HK-2 (cell line): ENCODE results near the gene TFF2.

Experiments
- DNase-seq: peaks from one replicate; pipeline ENCODE4 v3.0.0-alpha.2; 2018; ENCODE audit not compliant: unreplicated experiment

The TFF2 gene

DNA sequence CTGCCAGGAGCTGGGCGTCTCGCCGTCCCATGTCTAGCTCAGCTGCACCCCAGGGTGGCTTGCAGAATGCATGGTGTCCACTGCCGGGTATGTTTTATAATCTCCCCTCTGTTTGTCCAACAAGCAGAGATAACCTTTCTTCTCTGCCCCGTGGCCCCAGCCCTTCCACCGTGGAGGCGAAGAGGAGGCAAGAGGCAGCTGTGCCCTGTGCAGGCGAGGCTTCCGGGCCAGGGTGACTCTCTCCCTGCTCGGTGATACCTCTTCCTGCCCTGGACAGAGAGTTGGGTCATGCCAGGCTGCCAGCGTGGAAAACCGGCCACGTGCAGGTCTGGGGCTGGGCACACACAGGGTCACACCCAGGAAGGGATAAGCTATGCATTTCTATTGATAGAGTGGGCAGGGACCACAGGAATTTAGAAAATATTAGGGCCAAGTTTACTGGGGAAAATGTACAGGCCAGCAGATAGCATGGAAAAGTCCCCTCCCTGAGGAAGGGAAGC lies at the start of gene TFF2:
TFF2 (minus strand) TSS at position 68 of the 500 bp plus-strand sequence; CDS start at position 31, 37 bp downstream.
- no peak for DNase-seq

GRCh38 chr21:42400525-42400924 lies 49.7 kb upstream of the TFF2 start:
- no peak for DNase-seq

GRCh38 chr21:42398436-42399028 lies 47.7 kb upstream of the TFF2 start:
- DNase-seq = no peak

- no peak for DNase-seq
Observed at GRCh38 chr21:42397746-42398394, 47.1 kb upstream of the TFF2 start.

DNA sequence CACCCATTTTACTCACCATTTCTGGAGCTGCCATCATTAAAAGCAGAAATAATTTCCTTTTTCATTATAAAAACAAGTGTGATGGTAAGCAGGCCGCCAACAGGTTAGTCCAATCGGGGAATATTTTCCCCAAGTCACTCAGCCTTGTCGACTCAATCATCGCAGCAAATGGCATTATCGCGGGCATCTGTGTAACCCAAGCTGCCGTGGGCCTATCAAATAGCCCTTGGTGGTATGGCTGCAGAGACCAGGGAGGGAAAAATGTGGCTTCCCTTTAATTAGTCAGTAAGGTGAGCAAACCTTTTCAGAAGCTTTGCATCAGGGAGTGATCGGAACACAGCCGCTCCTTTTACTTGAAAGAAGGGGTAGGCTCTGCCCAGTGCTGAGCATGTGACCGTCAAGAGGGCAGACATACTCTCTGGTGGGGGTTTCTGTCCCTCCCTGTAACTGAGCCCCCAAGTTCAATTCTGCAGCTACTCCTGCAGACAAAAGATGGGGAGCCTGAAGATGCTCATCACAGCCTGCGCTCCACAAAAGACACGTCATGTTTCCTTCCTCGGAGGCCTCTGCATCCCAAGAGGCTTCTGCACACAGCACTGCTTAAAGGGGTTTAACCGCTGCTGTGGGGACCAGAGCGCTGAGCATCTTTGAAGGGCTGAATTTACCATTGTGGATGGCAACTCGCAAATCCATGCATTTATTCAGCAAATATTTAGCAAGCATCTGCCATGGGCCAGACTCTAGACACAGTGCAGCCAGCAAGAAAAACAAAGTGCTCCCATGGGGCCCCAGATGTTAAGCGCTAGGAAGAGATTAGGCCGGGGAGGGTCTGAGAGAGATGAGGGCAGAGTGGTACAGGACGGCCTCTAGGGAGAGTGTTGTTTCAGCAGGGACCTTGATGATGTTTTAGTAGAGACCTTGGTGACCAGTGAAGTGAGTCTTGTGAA lies 46.3 kb upstream of the TFF2 start:
- DNase-seq = no peak

DNA sequence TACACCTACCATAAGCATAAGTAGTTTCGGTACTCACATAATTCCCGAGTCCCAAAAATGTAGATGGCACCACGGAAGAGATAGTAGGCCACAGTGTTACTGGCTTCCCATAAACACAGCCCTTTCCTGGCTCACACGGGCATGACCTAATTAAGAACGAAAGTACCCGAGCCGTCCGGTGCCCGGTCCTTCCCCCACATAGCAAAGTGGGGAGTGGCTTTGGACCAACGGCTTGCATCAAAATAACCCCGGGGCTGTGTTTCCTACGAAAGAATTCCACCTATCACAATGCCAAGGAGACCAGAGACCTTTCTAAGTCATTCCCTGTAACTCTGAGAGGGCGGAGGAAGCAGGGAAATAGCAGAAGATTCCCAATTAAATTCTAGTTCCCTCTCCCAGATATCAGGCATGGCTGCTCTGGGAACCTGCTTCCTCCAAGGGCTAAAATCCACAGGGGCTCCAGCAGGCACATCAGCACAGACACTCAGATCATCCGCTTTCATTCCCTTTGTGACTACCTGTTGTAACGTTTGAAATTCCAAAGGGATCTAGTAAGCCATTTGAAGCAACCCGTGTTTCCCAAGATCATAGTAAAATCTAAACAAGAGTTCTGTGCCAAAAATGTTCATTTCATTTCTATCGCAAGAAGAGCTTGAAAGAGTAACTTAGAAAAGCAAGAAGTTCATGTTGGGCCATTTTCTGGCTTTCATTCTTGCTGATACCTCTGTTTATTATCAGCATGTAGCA lies 45.3 kb upstream of the TFF2 start, which contains the start of gene TMPRSS3:
TMPRSS3 (minus strand) TSS at position 148 of the 747 bp plus-strand sequence. CDS start 635 bp downstream, outside the sequence.
- DNase-seq = no peak

- no peak for DNase-seq
Observed at GRCh38 chr21:42395302-42395701, 44.5 kb upstream of the TFF2 start.

DNA sequence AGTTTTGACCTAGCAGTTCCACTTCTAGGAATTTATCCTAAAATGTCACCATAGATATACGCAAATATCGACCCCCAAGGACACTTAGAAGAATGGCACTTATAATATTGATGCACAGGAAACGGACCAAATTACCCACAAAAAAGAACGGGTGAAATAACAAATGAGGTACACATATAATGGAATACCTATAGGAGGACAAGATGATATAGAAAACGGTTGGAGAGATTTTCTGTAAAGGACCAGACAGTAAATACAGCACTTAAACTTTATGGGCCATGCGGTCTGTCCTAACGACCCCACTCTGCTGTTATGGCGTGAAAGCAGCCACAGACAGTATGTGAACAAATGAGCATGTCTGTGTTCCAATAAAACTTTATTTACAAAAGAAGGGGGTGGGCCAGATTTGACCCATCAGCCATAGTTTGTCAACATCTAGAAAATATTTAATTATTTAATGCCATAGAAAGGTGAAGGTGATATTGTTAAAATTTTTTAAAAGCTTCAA lies 42.7 kb upstream of the TFF2 start:
- DNase-seq = no peak

DNA sequence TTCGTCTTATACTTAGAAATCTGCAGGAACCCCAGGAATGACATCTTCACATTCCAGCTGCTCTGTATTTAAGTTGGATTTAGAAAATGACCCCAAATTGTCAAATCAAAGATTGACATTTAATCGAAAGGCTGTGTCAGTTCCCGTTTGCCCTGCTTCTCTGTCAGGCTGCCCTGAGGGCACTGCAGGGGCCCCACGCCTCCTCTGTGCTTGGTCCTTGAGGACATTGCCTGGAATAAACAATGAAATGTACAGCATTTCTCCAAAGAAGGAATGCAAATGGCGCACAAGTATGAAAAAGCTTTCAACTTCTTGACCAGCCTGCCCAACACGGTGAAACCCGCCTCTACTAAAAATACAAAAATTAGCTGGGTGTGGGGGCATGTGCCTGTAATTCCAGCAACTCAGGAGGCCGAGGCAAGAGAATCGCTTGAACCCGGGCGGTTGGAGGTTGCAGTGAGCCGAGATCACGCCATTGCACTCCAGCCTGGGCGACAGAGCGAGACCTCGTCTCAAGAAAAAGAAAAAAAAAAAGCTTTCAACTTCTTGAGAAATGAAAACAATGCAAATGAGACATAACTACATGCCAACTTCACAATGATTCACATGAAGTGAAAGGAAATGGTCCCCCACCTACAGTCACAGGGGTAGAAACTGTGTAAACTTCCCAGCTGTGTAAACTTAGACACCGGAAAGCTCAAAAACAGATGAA lies 42.1 kb upstream of the TFF2 start:
- DNase-seq = no peak

DNA sequence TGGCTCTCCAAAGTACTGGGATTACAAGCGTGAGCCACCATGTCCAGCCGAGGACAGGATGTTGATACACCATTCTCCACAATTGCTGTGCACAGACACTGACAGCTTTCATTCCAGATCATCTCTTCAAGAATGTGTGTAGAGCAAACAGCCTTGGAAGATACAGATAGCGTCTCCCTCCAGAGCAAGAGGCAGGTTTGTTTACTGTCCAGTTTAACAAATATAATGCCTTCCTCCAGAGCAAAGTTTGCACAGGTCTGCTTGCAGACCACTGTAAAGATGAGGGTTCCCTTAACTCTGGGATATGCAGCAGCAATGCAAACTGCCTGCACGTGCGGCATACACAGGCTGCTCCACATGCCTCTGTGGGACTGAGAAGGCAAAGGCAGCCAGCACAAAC lies 40.5 kb upstream of the TFF2 start:
- no peak for DNase-seq

- DNase-seq = no peak
Observed at GRCh38 chr21:42390696-42391095, 39.9 kb upstream of the TFF2 start.

DNA sequence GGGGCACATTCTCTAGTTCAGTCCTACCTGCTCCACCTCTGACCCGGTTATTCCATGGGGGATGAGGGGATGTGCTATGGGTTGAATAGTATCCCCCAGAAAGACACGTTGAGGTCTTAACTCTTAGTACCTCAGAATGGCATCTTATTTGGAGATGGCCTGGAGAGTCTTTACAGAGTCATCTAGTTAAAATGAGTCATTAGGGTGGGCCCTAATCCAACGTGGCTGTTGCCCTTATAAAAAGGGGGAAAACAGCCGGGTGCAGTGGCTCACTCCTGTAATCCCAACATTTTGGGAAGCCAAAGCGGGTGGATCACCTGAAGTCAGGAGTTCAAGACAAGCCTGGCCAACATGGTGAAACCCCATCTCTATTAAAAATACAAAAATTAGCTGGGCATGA lies 39.4 kb upstream of the TFF2 start:
- no peak for DNase-seq

- no peak for DNase-seq
Observed at GRCh38 chr21:42389449-42389835, 38.6 kb upstream of the TFF2 start.

- DNase-seq = no peak
Observed at GRCh38 chr21:42388740-42389448, 38.1 kb upstream of the TFF2 start.

- no peak for DNase-seq
Observed at GRCh38 chr21:42387843-42388340, 37.1 kb upstream of the TFF2 start.

DNA sequence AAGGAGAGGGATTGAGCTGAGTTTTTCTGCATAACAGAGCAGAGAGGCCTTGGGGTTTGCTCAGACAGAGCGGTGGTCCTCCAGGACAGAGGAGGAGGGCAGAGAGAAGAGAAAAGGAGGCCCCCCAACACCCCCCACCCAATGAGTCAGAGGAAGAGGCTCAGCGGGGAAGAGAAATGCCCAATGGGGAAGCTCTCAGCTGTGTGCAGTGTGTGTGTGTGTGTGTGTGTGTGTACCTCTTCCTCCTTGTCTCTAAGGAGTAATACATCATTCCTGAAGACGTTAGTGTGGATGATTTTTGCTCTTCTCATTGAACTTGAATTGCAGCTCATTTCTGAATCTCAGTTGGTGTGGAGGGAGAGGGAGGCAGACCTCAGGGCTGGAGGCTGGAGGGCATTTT lies 36.4 kb upstream of the TFF2 start:
- no peak for DNase-seq

GRCh38 chr21:42386034-42386591 lies 35.3 kb upstream of the TFF2 start:
- DNase-seq = no peak

GRCh38 chr21:42385619-42386018 lies 34.8 kb upstream of the TFF2 start:
- no peak for DNase-seq

DNA sequence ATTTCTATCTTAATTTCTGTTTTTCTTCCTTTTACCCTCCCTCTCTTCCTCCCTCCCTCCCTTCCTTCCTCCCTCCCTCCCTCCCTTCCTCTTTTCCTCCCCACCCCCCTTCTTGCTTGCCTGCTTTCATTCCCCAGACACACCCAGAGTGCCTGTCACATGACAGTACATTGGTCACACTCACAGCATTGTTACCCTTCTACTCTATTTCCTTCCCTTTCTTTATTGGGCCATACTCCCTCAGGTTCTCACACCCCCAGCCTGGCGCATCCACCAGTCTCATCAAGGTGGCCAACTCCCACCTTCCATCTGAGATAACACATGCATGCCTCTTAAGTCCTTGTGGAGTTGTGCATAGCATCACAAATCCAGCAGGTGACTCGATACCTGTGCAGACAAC lies 34.2 kb upstream of the TFF2 start:
- DNase-seq = no peak
